Activated CD4-positive, alpha-beta T cell treated with anti-CD3 and anti-CD28 coated beads, Interleukin-2, amount 50 U/mL, for 16 hours (primary cell): ENCODE results near the gene OR51B6.
"Not testable (repeated sequence)": the region's sequence is repeated elsewhere in the genome, so short reads cannot be mapped to it uniquely, and the experiment has no call there.

ENCODE experiments used
- DNase-seq: peaks from one replicate; pipeline ENCODE4 v3.0.0-alpha.2; 2020

OR51B6 gene, protein sequence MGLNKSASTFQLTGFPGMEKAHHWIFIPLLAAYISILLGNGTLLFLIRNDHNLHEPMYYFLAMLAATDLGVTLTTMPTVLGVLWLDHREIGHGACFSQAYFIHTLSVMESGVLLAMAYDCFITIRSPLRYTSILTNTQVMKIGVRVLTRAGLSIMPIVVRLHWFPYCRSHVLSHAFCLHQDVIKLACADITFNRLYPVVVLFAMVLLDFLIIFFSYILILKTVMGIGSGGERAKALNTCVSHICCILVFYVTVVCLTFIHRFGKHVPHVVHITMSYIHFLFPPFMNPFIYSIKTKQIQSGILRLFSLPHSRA

DNA sequence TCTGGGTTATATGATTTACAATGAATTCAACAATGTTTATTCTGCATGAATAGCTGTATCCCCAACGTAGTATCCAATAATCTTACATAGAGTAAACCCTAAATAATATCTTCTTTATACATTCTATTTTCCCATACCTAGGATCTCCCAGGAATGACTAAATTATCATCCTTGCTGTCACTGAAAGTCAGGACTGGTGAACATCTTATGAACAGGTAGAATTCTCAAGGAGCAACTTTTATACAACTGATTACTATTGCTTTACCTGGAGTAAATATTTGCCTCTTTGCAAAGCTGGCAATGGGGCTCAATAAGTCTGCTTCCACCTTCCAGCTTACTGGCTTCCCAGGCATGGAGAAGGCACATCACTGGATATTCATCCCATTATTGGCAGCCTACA, at the start of gene OR51B6:
Gene OR51B6, plus strand, starts transcription at position 301 of the 400 bp plus-strand sequence. Its CDS starts 0 bp downstream, at position 301.
- no peak for DNase-seq

DNA sequence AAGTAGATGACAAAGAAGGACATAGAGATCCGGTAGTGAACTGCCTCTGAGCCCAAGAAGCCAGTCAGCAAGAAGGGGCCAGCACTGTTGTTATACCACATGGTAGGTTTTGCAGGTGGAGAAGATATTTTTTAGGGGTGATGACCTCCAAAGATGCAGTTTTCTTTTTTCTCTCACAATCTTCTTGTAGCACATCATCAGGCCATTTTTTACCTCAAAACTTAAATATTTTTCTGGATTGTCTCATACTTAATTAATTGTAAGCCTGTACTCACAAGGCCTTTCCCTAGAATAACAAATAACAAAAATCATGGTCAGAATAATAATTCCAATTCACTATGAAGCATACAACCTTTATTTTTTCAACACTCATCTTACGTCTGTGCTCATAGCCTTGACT, 49.5 kb upstream of the OR51B6 start, which contains the start of gene OR51B4:
Gene OR51B4, minus strand, starts transcription at position 101 of the 400 bp plus-strand sequence. Its CDS starts 0 bp downstream, at position 101.
- DNase-seq, result no peak

DNA sequence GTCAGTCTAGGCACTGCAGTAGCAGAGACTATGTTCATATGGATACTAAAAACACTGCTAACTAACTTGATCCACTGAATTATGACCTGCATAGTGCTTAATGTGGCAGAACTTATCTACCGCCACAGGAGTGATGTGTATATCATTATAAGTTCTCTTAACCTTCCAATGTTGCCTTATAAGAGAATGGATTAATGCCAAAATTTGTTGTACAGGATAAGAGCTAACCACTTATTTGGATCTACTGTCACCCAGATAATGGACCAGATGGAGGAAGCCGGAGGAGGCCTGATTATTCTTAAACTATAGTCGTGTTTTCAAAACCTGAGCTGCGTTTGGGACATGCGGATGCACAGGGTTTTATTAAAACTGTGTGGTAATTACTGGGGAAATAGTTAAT, 47.7 kb upstream of the OR51B6 start:
- no peak for DNase-seq

DNA sequence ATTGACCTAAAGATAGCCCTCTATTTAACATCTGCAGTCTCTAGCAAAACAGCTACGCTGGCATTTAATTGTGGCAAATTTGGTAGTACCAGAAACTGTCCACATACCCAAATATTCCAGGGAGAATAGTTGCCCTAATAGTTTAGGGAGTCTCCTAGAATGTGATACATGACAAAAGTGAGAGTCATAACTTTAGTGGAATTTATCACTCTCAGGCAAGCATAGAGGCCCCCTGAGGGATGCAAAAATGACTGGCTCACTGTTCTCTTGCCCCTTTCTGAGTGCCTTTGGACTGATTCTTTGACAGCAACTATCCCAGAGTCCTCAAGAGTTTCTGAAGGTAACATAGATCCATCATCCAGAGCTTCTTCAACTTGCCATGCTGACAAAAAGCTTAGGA, 47.3 kb upstream of the OR51B6 start:
- DNase-seq, result no peak

DNA sequence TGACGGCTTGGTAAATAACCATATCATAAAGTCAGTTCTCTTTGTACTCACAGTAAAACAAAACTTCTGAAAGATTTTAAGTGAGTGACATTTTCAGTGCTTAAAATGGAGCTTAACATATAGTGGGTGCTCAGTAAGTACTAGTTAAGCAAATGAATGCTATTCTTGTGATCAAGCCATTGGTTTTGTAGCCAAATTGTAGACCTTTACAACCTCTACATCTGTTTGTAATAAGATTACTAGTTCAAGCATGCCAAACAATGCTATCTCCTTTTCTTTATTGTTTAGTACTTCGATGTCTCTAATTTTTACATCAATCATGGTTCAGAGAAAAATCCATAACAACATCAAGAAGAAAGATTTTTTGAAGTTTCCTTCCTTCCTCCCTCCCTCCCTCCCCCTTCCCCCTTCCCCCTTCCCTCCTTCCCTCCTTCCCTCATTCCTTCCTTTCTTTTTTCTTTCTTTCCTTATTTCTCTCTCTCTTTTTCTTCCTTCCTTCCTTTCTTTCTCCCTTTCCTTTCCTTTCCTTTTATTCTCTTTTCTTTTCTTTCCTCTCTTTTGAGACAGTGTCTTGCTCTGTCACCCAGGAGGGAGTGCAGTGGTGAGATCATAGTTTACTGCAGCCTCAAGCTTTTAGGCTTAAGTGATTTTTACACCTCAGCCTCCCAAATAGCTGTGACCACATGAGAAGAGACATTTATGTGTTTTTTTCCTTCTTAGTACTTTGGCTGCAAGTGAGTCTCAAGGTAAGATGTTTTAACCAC, 43.9 kb upstream of the OR51B6 start:
- no peak for DNase-seq

DNA sequence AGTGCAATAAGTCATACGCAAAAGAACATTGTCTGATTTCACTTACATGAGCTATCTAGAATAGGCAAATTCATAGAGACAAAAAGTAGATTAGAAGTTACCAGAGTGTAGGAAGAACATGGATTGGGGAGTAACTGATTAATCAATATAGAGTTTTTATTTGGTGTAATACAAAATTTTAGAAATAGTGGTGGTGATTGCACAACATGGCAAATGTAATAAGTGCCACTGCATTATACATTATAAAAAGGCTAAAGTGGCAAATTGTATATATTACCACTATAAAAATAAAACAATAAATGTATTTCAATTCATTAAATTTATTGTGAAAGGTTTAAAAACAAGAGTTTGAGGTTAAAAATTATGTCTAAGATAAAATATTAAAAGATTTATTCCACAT, 40.9 kb upstream of the OR51B6 start:
- no peak for DNase-seq

DNA sequence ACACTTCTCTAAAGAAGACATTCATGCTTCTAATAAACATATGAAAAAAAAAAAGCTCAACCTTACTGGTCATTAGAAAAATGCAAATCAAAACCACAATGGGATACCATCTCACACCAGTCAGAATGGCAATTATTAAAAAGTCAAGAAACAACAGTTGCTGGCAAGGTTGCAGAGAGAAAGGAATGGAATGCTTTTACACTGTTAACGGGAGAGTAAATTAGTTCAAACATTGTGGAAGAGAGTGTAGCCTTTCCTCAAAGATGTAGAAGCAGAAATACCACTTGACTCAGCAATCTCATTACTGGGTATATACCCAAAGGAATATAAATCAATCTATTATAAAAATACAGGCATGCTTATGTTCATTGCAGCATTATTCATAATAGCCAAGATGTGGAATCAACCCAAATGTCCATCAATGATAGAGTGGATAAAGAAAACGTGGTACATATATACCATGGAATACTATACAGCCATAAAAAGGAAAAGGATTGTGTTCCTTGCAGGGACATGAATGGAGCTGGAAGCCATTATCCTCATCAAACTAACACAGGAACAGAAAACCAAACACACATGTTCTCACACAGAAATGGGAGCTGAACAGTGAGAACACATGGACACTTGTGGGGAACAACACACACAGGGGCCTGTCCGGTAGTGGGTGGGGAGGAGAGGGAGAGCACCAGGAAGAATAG, 37.8 kb upstream of the OR51B6 start:
- DNase-seq, result not testable (repeated sequence)

DNA sequence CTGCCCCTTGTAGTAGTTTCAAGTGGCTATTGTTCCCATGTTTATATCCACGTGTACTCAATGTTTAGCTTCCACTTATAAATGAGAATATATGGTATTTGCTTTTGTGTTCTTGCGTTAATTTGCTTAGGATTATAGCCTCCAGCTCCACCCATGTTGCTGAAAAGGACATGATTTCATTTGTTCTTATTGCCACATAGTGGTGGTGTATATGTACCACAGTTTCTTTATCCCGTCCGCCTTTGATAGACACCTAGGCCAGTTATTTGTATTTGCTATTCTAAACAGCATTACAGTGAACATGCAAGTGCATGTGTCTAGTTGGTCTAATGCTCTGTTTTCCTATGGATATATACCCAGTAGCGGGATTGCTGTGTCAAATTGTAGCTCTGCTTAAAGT, 34.0 kb upstream of the OR51B6 start:
- no peak for DNase-seq

DNA sequence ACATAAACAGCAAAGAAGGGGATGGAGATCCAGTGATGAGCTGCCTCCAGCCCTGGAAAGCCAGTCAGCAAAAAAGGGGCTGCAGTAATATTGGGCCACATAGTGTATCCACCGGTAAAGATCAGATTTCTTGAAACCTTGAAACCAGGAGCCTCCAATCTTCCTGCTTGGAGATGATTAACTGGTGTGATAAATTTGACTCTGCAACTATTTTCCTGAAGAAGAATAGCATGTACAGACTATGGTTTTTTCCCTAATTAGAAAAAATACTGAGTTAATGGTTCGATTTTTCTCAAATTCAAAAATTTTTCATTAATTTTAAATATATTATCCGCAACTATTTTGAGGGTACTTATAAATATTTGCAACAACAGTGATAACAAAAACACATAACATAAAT, 27.1 kb upstream of the OR51B6 start, which contains the start of gene OR51B2:
Gene OR51B2, minus strand, starts transcription at position 101 of the 400 bp plus-strand sequence. Its CDS starts 0 bp downstream, at position 101.
- no peak for DNase-seq

DNA sequence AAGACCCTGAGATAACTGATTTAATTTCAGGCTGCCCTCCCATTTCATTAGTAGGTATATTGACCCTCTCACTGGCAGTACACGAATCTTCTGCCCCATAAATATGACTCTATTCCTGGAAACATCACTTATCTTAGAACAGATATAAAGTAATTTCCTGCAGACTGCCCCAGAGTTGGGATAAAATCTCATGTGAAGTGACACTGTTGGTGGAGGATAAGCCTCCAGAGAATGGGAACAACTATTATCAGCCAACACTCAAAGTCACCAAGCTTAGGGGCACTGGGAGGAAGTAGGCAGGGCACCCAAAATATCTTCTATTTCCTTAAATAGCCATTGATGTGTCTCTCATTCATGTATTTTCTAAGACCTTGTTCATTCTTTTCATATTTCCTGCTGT, 16.1 kb upstream of the OR51B6 start:
- no peak for DNase-seq

DNA sequence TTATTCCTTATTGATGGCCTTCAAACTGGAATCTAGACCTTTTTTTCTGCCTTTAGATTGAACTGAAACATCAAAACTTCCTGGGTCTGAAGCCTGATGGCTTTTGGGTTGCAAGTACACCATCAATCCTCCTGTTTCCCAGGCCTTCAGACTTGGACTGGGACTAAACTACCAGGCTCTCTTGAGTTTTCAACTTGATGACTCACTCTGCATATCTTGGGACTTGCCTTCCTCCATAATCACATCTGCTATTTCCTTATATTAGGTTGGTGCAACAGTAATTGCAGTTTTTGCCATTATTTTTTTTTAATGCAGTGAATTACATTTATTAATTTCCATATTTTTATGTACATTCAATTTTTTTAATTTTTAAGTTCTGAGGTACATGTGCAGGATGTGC, 15.0 kb upstream of the OR51B6 start:
- DNase-seq, result no peak

DNA sequence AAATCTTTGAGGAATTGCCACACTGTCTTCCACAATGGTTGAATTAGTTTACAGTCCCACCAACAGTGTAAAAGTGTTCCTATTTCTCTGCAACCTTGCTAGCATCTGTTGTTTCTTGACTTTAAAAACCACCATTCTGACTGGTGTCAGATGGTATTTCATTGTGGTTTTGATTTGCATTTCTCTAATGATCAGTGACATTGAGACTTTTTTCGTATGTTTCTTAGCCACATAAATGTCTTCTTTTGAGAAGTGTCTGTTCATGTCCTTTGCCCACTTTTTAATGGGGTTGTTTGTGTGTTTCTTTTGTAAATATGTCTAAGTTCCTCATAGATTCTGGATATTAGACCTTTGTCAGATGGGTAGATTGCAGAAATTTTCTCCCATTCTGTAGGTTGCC, 14.1 kb upstream of the OR51B6 start:
- not testable (repeated sequence) for DNase-seq

DNA sequence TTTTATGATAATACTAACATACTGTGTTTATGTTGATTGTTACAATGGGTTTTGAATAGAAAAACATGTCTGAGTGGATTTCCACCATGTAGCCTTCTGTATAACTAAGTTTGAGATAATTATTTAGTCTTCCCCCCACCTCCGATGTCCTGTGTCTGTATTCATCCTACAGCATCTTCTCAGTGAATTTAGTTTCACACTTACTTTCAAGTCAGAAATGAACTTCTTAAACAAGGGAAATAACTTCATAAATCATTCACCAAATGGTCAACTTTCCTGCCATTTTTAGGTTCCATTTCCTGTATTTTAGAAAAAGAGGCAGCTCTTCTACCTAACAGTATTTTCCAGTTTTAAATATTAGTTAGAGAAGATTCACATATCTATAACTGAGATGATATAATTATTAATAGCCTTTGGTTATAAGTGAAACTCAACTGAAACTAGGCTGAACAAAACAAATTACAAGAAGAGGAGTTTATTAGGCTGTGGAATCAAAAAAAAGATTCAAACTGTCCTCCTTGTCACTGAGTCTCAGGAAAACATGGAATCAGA, 11.5 kb upstream of the OR51B6 start:
- no peak for DNase-seq

DNA sequence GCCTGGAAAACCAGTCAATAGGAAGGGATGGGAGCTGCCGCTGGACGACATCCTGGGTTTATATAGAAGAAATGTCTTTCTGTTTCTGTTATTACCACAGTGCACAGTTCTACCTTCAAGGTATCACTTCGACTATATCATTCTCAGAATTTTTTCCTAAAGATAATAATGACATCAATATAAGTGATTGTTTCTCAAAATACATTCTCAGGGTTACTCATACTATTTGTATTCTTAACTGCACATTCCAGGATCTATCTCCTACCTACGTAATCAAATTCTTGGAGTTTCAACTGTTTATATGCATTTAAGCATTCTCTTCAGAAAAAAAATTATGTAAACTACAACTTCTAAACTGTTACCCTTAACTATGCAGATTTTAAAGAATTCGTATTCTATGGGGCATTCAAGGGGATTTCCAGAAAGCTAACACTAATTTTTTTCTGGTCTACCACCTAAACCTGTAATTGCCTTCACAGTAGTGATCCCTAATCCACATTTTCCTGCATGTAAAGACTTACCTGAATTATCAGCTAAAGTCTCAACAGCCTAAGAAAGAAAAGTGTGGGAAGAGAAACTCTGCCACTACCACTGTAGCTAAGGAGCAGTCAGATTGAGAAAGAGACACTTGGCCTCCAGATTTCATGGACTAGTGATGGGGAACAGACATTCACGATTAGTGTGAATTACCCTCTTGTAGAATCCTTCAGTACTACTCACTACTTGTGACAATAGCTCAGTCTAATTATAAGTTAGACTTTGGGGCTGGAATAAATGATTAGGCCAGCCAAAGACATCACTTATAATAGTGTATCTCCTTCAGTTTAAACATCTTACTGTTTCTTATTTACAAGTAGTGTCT, 7.6 kb upstream of the OR51B6 start, which contains the start of gene OR51B5:
Gene OR51B5, minus strand, starts transcription at position 51 of the 862 bp plus-strand sequence. Its CDS starts 0 bp downstream, at position 51.
- no peak for DNase-seq

DNA sequence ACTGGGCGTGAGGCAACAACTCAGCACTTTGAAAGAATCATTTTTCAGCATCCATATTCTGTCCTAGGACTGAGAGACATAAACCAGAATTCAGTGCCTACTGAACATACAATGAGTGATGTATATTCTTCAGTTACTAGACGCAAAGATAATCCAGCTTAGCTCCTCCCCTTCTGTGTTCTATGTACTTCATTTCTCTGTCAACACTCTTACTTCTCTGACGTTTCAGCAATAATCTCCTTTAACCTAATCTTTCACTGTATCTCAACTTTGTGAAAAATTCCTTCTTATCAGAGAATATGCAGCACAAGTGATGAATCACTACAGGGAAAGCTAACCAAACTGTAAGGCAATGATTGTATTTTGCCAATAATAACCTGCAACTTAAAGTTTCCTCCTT, 5.5 kb upstream of the OR51B6 start:
- no peak for DNase-seq

DNA sequence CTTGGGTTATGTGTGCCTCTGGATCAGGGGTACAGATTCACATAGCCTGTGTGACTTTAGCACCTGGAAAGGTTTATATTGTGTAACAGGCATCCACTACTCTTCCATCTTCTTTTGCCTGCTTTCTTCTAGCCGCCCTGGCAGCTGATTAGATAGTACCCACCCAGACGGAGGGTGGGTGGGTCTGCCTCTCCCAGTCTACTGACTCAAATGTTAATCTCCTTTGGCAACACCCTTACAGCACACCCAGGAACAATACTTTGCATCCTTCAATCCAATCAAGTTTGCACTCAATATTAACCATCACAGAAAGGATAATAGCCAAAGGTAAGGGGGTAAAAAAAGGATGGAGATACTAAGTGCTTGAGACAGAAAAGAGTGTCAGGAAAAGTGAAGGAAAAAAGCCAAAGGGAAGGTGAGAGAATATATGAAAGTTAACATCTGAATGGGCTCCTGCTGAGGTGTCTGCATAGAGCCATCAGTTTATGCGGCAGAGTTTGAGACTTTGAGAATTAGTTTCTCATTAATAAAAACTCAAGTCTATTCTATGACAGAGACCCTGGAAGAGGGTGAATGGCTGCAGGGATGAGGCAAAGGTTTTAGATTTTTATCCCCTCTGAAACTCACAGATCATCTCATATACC, 2.6 kb upstream of the OR51B6 start:
- no peak for DNase-seq

DNA sequence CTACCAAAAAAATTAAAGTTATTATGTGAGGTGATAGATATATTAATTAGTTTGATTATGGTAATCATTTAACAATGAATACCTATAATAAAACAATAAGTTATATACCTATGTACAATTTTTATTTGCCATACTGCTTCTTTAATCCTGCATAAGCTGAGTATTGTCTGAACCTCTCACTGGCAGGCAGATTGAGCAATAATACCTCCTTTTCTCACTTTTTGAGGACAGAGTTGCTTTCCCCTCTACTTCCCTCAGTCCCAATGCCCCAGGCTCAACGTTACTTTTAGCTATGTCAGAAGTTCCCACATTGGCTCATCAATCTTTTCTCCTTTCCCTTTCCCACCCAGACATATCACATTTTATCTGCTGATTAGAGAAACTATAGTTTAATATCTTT, 1.8 kb upstream of the OR51B6 start:
- no peak for DNase-seq

DNA sequence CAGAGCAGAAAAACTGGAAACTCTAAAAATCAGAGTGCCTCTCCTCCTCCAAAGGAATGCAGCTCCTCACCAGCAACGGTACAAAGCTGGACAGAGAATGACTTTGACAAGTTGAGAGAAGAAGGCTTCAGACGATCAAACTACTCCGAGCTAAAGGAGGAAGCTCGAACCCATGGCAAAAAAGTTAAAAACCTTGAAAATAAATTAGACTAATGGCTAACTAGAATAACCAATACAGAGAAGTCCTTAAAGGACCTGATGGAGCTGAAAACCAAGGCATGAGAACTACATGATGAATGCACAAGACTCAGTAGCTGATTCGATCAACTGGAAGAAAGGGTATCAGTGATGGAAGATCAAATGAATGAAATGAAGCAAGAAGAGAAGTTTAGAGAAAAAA, 4.7 kb downstream of the OR51B6 start:
- DNase-seq, result not testable (repeated sequence)

DNA sequence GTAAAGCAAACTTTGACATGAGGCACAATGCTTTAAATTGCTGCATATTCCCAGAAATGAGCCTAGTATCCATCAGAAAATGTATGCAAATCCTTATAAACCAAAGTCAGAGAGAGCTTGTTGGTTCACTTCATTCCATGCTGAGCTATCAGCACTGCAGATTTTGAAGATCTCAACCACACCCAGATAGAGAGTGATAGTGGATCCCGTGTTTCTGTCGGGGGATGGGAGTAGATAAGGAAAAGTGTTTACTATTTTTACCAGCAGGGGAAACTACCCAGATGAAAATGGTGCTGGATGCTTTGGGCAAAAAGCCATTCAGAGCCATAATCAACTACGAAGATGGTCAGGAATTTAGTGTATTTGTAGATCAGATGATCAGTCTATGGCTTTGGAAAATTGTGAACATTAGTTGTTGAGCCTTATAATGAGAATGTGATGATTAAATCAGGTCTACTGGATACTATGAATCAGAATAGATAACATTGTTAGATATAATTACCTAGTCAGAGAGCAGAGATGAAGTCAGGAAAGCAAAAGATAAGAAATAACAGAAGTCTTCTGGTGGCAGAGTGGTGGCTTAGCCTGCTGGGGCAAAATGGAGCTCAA, 10.8 kb downstream of the OR51B6 start:
- no peak for DNase-seq

DNA sequence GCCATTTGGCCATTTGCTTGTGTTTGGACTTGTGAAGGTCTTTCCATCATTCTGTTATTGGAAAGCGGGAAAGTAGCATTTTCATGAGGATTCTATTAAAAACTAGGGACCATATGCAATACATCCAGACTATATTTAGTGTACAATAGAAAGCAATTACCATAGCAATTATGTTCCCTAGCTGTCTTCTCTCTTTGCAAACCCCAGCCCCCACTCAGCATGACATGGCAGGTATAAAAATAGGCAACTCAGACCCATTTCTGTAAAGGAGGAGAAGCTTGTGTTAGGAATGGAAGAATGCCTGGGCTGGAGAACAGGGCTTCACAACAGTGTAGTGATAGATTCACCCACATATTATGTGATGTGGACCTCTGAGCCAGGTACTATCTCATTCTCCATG, 12.4 kb downstream of the OR51B6 start:
- no peak for DNase-seq

DNA sequence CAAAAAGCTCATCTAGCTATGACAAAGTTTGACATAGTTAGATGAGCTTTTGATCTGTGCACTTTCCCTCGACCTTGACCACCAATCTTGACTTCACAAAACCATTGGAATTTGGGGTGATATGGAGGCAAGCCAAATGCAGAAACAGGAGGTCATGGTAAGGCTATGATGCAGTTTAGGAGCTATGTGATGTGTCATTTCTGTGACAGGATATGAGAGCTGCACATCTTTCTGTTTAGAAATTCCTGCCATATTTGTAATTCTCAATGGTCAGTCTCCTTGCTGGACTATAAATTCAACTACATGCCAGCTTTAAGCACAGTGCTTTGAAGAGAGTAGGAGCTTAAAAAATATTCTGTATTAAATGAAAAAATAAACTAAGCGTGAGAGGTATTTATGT, 12.9 kb downstream of the OR51B6 start:
- DNase-seq, result no peak
